H1 (cell line): ENCODE data around the gene CYP3A7. TPM values are rescaled to one million over a fixed set of nuclear protein-coding genes. Genes with fewer than 3 reads are reported as not detected.

ENCODE experiments used
- CTCF ChIA-PET: fragments of 300-600 bp; sonication (Branson Sonifier 250); formaldehyde crosslinking; loops from one replicate; lab custom pipeline; 2021; ENCODE audit not compliant: partially characterized antibody; lab: Charles Lee
- POLR2A ChIA-PET: fragments of 300-600 bp; sonication (Branson Sonifier 250); formaldehyde crosslinking; loops from one replicate; lab custom pipeline; 2021; ENCODE audit warnings: inconsistent platforms; ENCODE audit not compliant: partially characterized antibody; lab: Charles Lee
- DNase-seq, 2 experiments: peaks; one replicate each; pipeline versions ENCODE4 v3.0.0 to v3.0.0-alpha.2; 2010 to 2022; ENCODE audit warnings: low spot score in 2 of 2, low read depth in 1 of 2, mixed read lengths in 1 of 2
- FAIRE-seq: peaks from 2 replicates; lab custom pipeline; 2011; peaks lifted over from hg19 to GRCh38; lab: Jason Lieb, UNC
- H2AFZ ChIP-seq: 2 replicates; pipeline ENCODE4 v1.8.1; 2012; ENCODE audit warnings: low read length, inconsistent platforms
- H2AK5ac ChIP-seq: 2 replicates; pipeline ENCODE4 v1.6.1; 2013; ENCODE audit warnings: low read depth, low read length
- H2BK120ac ChIP-seq: replicated peaks from 2 replicates; pipeline ENCODE3; 2013; ENCODE audit warnings: low read depth, low read length, inconsistent platforms
- H2BK12ac ChIP-seq: 2 replicates; pipeline ENCODE4 v1.6.1; 2013; ENCODE audit warnings: low read depth, low read length
- H2BK15ac ChIP-seq: 2 replicates; pipeline ENCODE4 v1.6.1; 2013; ENCODE audit warnings: low read length
- H2BK20ac ChIP-seq: 2 replicates; pipeline ENCODE4 v1.6.1; 2013; ENCODE audit warnings: low read length
- H2BK5ac ChIP-seq: 2 replicates; pipeline ENCODE4 v1.6.1; 2013; ENCODE audit warnings: low read depth, low read length
- H3K14ac ChIP-seq: 2 replicates; pipeline ENCODE4 v1.6.1; 2013; ENCODE audit warnings: inconsistent platforms; ENCODE audit not compliant: insufficient read length
- H3K18ac ChIP-seq: 2 replicates; pipeline ENCODE4 v1.6.1; 2013; ENCODE audit warnings: low read length; ENCODE audit errors: extremely low read depth
- H3K23ac ChIP-seq: 2 replicates; pipeline ENCODE4 v1.6.1; 2013; ENCODE audit warnings: inconsistent platforms; ENCODE audit not compliant: insufficient read length
- H3K23me2 ChIP-seq: 2 replicates; pipeline ENCODE4 v1.6.1; 2013; ENCODE audit warnings: low read depth, low read length
- H3K27ac ChIP-seq: 2 replicates; pipeline ENCODE4 v1.6.1; 2011; ENCODE audit warnings: low read depth, low read length, inconsistent platforms
- H3K27me3 ChIP-seq, 4 experiments: replicated peaks in 1 of 4; 1 replicate in 1 of 4; 2 replicates in 3 of 4; pipeline versions ENCODE4 v1.6.1 to v1.8.1; 2011 to 2013; ENCODE audit warnings: low read length in 3 of 4, mild to moderate bottlenecking in 3 of 4, inconsistent platforms in 2 of 4, mixed read lengths in 2 of 4, moderate library complexity in 1 of 4; ENCODE audit not compliant: control insufficient read depth in 3 of 4, insufficient read depth in 3 of 4; ENCODE audit errors: extremely low read depth in 1 of 4
- H3K36me3 ChIP-seq, 4 experiments: 2 replicates each; pipeline versions ENCODE4 v1.6.1 to v1.8.1; 2011 to 2013; ENCODE audit warnings: mild to moderate bottlenecking in 4 of 4, low read length in 3 of 4, moderate library complexity in 2 of 4, control low read depth in 1 of 4, inconsistent platforms in 1 of 4; ENCODE audit not compliant: insufficient read depth in 4 of 4, control insufficient read depth in 2 of 4
- H3K4ac ChIP-seq: replicated peaks from 2 replicates; pipeline ENCODE3; 2013; ENCODE audit warnings: low read length, low read depth, mixed read lengths, inconsistent platforms; ENCODE audit not compliant: insufficient read length
- H3K4me1 ChIP-seq, 4 experiments: replicated peaks in 1 of 4; 1 replicate in 1 of 4; 2 replicates in 3 of 4; pipeline versions ENCODE4 v1.6.1 to v1.8.1; 2011 to 2013; ENCODE audit warnings: low read length in 3 of 4, inconsistent platforms in 2 of 4, mixed read lengths in 1 of 4; ENCODE audit not compliant: insufficient read depth in 4 of 4, control insufficient read depth in 3 of 4
- H3K4me2 ChIP-seq, 2 experiments: 2 replicates each; pipeline versions ENCODE4 v1.6.1 to v1.8.1; 2011 to 2013; ENCODE audit warnings: low read depth in 2 of 2, low read length in 2 of 2, control low read depth in 1 of 2, inconsistent platforms in 1 of 2, mild to moderate bottlenecking in 1 of 2; ENCODE audit not compliant: insufficient read depth in 1 of 2
- H3K4me3 ChIP-seq, 4 experiments: fragments of 200-600, 300-600 bp in 1 of 4; sonication (generic), shearing (Covaris generic), sonication (Bioruptor Twin) in 1 of 4; 2 replicates each; pipeline versions ENCODE4 v1.5.1 to v1.8.1; 2011 to 2016; ENCODE audit warnings: low read length in 4 of 4, low read depth in 3 of 4, control low read depth in 2 of 4, inconsistent platforms in 2 of 4, mild to moderate bottlenecking in 2 of 4, mixed read lengths in 1 of 4, moderate library complexity in 1 of 4; ENCODE audit not compliant: insufficient read depth in 2 of 4; ENCODE audit errors: extremely low read depth in 1 of 4
- H3K56ac ChIP-seq: replicated peaks from 2 replicates; pipeline ENCODE3; 2013; ENCODE audit warnings: low read depth, mild to moderate bottlenecking, mixed read lengths, low read length, inconsistent platforms; ENCODE audit not compliant: insufficient read length
- H3K79me1 ChIP-seq: 2 replicates; pipeline ENCODE4 v1.6.1; 2013; ENCODE audit warnings: low read depth, low read length, control low read depth
- H3K79me2 ChIP-seq, 2 experiments: 2 replicates each; pipeline versions ENCODE4 v1.6.1 to v1.8.1; 2012 to 2013; ENCODE audit warnings: low read length in 2 of 2, mild to moderate bottlenecking in 2 of 2, inconsistent platforms in 1 of 2; ENCODE audit not compliant: insufficient read depth in 2 of 2, control insufficient read depth in 1 of 2
- H3K9ac ChIP-seq, 4 experiments: replicated peaks in 1 of 4; 1 replicate in 1 of 4; 2 replicates in 3 of 4; pipeline versions ENCODE4 v1.6.1 to v1.8.1; 2011 to 2013; ENCODE audit warnings: low read depth in 3 of 4, low read length in 3 of 4, control low read depth in 2 of 4, mild to moderate bottlenecking in 2 of 4, moderate library complexity in 2 of 4, inconsistent platforms in 1 of 4; ENCODE audit errors: extremely low read depth in 1 of 4
- H3K9me3 ChIP-seq, 2 experiments: 2 replicates each; pipeline versions ENCODE4 v1.6.1 to v1.8.1; 2012 to 2013; ENCODE audit warnings: mild to moderate bottlenecking in 2 of 2, moderate library complexity in 2 of 2, control low read depth in 1 of 2, inconsistent platforms in 1 of 2, low read depth in 1 of 2, low read length in 1 of 2, mixed read lengths in 1 of 2; ENCODE audit not compliant: insufficient read depth in 2 of 2
- H4K20me1 ChIP-seq, 2 experiments: replicated peaks in 1 of 2; 2 replicates each; pipeline versions ENCODE3 to v1.8.1; 2011 to 2013; ENCODE audit warnings: inconsistent platforms in 2 of 2, low read length in 2 of 2, mild to moderate bottlenecking in 1 of 2; ENCODE audit not compliant: insufficient read depth in 2 of 2, control insufficient read depth in 1 of 2
- H4K5ac ChIP-seq: 2 replicates; pipeline ENCODE4 v1.6.1; 2013; ENCODE audit warnings: low read length, low read depth, mixed read lengths, inconsistent platforms; ENCODE audit not compliant: insufficient read length
- H4K8ac ChIP-seq: 2 replicates; pipeline ENCODE4 v1.8.0; 2013; ENCODE audit warnings: mild to moderate bottlenecking, moderate library complexity, low read length, inconsistent platforms; ENCODE audit not compliant: insufficient read depth; ENCODE audit errors: extremely low read depth
- H4K91ac ChIP-seq: replicated peaks from 2 replicates; pipeline ENCODE3; 2013; ENCODE audit warnings: low read length, mixed read lengths, inconsistent platforms; ENCODE audit not compliant: insufficient read length
- NRF1 ChIP-seq: IDR thresholded peaks from 2 replicates; pipeline ENCODE4 v1.6.1; 2011; ENCODE audit warnings: mild to moderate bottlenecking, low read depth, low read length, improper control_type of control experiment
- RAD21 ChIP-seq, 2 experiments: IDR thresholded peaks in 1 of 2; conservative IDR thresholded peaks in 1 of 2; 2 replicates each; pipeline ENCODE4 v1.6.1; 2011; ENCODE audit warnings: low read depth in 2 of 2, low read length in 2 of 2, improper control_type of control experiment in 1 of 2, inconsistent platforms in 1 of 2, mild to moderate bottlenecking in 1 of 2, moderate library complexity in 1 of 2
- WGBS, 2 experiments: shearing (Covaris generic) in 1 of 2; methylation state at CpG; one replicate each; pipeline versions ENCODE4 v1.1.6 to v1.1.7; 2013 to 2015; ENCODE audit warnings: low lambda C conversion rate in 2 of 2, mixed read lengths in 2 of 2, inconsistent platforms in 1 of 2, low coverage in 1 of 2, missing lambda C conversion rate in 1 of 2; ENCODE audit not compliant: insufficient replicate concordance in 2 of 2, insufficient coverage in 1 of 2, insufficient read length in 1 of 2; ENCODE audit errors: extremely low coverage in 1 of 2, missing lambda C conversion rate in 1 of 2; 5-methylcytosine and 5-hydroxymethylcytosine counted together
- polyA plus RNA-seq, 7 experiments: library from polyadenylated mRNA; depleted of rRNA in 3 of 7; stranded (reverse) in 5 of 7; unstranded in 2 of 7; fragments of >200 nt in 5 of 7; fragments of 200-250 nt in 2 of 7; gene quantifications; 1 replicate in 5 of 7; 2 replicates in 1 of 7; 4 replicates in 1 of 7; pipeline versions ENCODE4 v1.2.1 to v1.2.3, GENCODE V29; 2011 to 2013; ENCODE audit warnings: missing spikeins in 2 of 7, mixed read lengths in 2 of 7
- total RNA-seq: library from RNA; stranded (reverse); fragmentation: NEBNext Ultra II Directional; extraction: Animal tissue kit (Norgen Biotek cat#: 25700); gene quantifications from 2 replicates; pipeline ENCODE4 v1.2.1, GENCODE V29; 2021

Gene CYP3A7
- total and polyA plus RNA-seq, 2 of the 8 experiments (the other 6 are each of a cell fraction or from before 2014, with no cell fraction given) = not detected

DNA sequence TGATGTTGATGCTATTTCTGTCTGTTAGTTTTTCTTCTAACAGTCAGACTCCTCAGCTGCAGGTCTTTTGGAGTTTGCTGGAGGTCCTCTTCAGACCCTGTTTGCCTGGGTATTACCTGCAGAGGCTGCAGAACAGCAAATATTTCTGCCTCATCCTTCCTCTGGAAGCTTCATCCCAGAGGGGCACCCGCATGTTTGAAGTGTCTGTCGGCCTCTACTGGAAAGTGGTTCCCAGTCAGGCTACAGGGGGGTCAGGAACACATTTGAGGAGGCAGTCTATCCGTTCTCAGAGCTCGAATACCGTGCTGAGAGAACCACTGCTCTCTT lies 41.9 kb downstream of the CYP3A7 start:
- H3K4me3 ChIP-seq = no peak overlapping the region; a peak in 1 of 8 replicates
- H3K27ac ChIP-seq = no peak overlapping the region
- no peak overlapping the region for H4K91ac ChIP-seq
- no peak overlapping the region for H2BK12ac ChIP-seq
- CTCF ChIA-PET = interaction anchor here (1.6 kb wide), 1 partner anchor 12 kb away, joined by 6 read pairs; no protein-coding TSS in a partner anchor
- H2BK20ac ChIP-seq = no peak overlapping the region
- no peak overlapping the region for H3K14ac ChIP-seq
- H4K20me1 ChIP-seq = no peaks in the 10 kb centered on the region
- H3K4ac ChIP-seq = no peak overlapping the region
- H2AFZ ChIP-seq = no peak overlapping the region
- POLR2A ChIA-PET = interaction anchor here (0.6 kb wide), 1 partner anchor 41 kb away, joined by 3 read pairs; no protein-coding TSS in a partner anchor
- H3K9me3 ChIP-seq = no peaks in the 10 kb centered on the region
- no peak overlapping the region for H4K5ac ChIP-seq
- no peaks in the 10 kb centered on the region for H3K79me2 ChIP-seq
- peaks cover 0 to 8% (median 0%) of the 10 kb centered on the region in 4 experiments; a peak in 3 of 7 replicates for H3K4me1 ChIP-seq
- no peaks in the 10 kb centered on the region for H3K27me3 ChIP-seq
- peak overlapping the region; percentile 22; the same call in 1 of the 2 replicates for H2BK5ac ChIP-seq
- TF ChIP-seq NRF1 = no peak
- TF ChIP-seq RAD21 (IDR thresholded peaks at IDR 0.05 in 1 of 2, conservative IDR thresholded peaks at IDR 0.05 in 1 of 2; ENCODE audit: low read depth in 2 of 2, low read length in 2 of 2) = 0 out of 4 replicates have a peak, but pooled peaks of 1 of the 2 experiments have one; percentile 2
- H2BK120ac ChIP-seq = no peak overlapping the region
- no peaks in the 10 kb centered on the region for H3K36me3 ChIP-seq
- H3K9ac ChIP-seq = no peak overlapping the region
- 74% methylated on average over 5 of the region's 5 CpGs; no CpG with 5 or more reads in 1 of the 2 experiments for WGBS, 2 experiments
- H4K8ac ChIP-seq = no peak overlapping the region
- H3K4me2 ChIP-seq = peak overlapping the region; percentile 1 to 45; a peak in 3 of 4 replicates
- no peak for FAIRE-seq
- DNase-seq = no peak
- H3K23ac ChIP-seq = no peak overlapping the region
- H3K18ac ChIP-seq = no peak overlapping the region
- H3K23me2 ChIP-seq = no peaks in the 10 kb centered on the region
- H3K79me1 ChIP-seq = no peaks in the 10 kb centered on the region
- no peak overlapping the region for H2BK15ac ChIP-seq
- no peak overlapping the region for H3K56ac ChIP-seq
- H2AK5ac ChIP-seq = no peak overlapping the region
